DOHH2 (cell line): ENCODE results near the gene FUS.

Source experiments
- CTCF ChIP-seq: fragments of 200-600 bp; sonication (generic); IDR thresholded peaks from one replicate; pipeline ENCODE4 v1.5.1; 2014; ENCODE audit warnings: antibody characterized with exemption, mild to moderate bottlenecking, low read depth, low read length; ENCODE audit not compliant: poor library complexity, severe bottlenecking
- EZH2phosphoT487 ChIP-seq: fragments of 200-600 bp; sonication (generic); IDR thresholded peaks from 2 replicates; pipeline ENCODE4 v1.6.1; 2017; ENCODE audit warnings: borderline replicate concordance, mild to moderate bottlenecking, antibody characterized with exemption, low read length, moderate library complexity, mixed read lengths

DNA sequence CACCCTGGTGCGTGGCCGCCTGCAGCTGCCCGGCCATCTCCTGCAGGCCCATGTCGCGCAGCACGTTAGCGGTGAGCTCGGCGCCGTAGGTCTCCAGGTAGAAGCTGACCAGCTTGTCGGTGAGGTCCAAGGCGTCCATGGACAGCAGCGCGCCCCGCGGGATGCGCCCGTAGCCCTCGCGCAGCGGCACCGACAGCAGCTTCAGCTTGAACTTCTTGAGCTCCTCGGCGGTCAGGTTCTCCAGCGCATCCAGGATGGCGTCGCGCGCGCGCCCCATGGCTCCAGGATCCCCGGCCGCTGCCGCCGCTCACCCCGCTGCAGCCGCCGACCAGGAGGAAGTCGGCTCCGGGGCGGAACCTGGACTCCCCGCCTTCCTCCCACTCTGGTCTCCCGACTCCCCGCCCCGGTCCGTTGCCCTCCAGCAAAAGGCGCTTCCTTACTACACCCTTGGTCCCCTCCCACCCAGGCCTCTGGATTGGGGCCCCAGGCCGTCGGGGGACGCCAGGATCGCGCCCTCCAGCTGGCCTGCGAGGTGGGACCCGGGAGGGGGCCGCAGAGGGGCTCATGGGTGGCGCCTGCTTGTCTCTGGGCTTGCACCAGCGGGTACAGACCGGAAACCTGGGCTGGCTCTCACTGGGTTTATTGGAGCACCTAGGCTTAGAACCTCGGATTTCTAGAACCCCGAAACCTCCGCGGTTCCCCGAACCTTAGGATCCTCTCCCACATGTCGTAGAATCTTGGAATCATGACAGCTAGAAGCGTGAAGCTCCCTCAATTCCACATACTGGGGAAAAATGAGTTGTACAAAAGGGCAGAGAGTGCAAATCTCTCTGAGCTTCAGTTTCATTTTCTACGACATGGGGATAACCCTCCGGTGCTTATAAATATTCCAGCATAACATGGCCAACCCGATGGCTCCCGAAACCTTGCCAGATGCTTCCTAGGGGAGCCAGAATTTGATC lies 22.8 kb downstream of the FUS start, which contains the start of gene PYCARD:
- TF ChIP-seq CTCF (no peak), EZH2phosphoT487 (no peak)
